Spleen (tissue), 11 donors: ENCODE data around the gene OLFML3. TPM values are rescaled to one million over a fixed set of nuclear protein-coding genes. Genes with fewer than 3 reads are reported as not detected.
A peak's percentile ranks its signal among the peaks of the same experiment; 100 is the strongest.

Experiments
- DNase-seq: peaks from one replicate; pipeline ENCODE4 v3.0.0-alpha.2; 2020
- H3K27ac ChIP-seq, 8 donors: fragments of 200-600 bp; sonication (generic) in 7 of 8; 1 replicate in 4 of 8; 2 replicates in 4 of 8; pipeline versions ENCODE4 v1.5.0 to v1.8.0; 2016 to 2021; ENCODE audit warnings: inconsistent platforms in 4 of 8, mild to moderate bottlenecking in 4 of 8, moderate library complexity in 1 of 8
- H3K27me3 ChIP-seq, 7 donors: fragments of 200-600 bp; sonication (generic) in 6 of 7; replicated peaks in 1 of 7; 1 replicate in 4 of 7; 2 replicates in 3 of 7; pipeline versions ENCODE4 v1.5.0 to v1.8.0; 2016 to 2021; ENCODE audit warnings: inconsistent platforms in 3 of 7, mild to moderate bottlenecking in 1 of 7
- H3K36me3 ChIP-seq, 6 donors: fragments of 200-600 bp; sonication (generic) in 5 of 6; 1 replicate in 4 of 6; 2 replicates in 2 of 6; pipeline versions ENCODE4 v1.5.0 to v1.8.0; 2016 to 2021; ENCODE audit warnings: inconsistent platforms in 2 of 6
- H3K4me1 ChIP-seq, 6 donors: fragments of 200-600 bp; sonication (generic) in 5 of 6; 1 replicate in 3 of 6; 2 replicates in 3 of 6; pipeline versions ENCODE4 v1.5.0 to v1.8.0; 2016 to 2021; ENCODE audit warnings: inconsistent platforms in 3 of 6
- H3K4me3 ChIP-seq, 8 donors: fragments of 200-600 bp; sonication (generic) in 7 of 8; 1 replicate in 4 of 8; 2 replicates in 4 of 8; pipeline versions ENCODE4 v1.5.0 to v1.8.0; 2016 to 2021; ENCODE audit warnings: inconsistent platforms in 4 of 8, mild to moderate bottlenecking in 4 of 8, moderate library complexity in 2 of 8
- H3K9me3 ChIP-seq, 8 donors: fragments of 200-600 bp; sonication (generic) in 7 of 8; 1 replicate in 4 of 8; 2 replicates in 4 of 8; pipeline versions ENCODE4 v1.5.0 to v1.8.0; 2016 to 2021; ENCODE audit warnings: inconsistent platforms in 4 of 8
- CTCF ChIP-seq, 11 experiments: fragments of 200-600 bp in 7 of 11; fragments of 450-650 bp in 4 of 11; sonication (generic) in 4 of 11; IDR thresholded peaks in 8 of 11; conservative IDR thresholded peaks in 3 of 11; 1 replicate in 7 of 11; 2 replicates in 4 of 11; pipeline versions ENCODE4 v1.4.0 to v1.8.0; 2016 to 2021; ENCODE audit warnings: antibody characterized with exemption in 11 of 11, inconsistent platforms in 4 of 11, mild to moderate bottlenecking in 1 of 11
- POLR2A ChIP-seq, 3 donors: fragments of 450-650 bp; IDR thresholded peaks; one replicate each; pipeline ENCODE4 v1.5.1; 2017; ENCODE audit warnings: antibody characterized with exemption in 3 of 3, mild to moderate bottlenecking in 1 of 3
- POLR2AphosphoS5 ChIP-seq, 3 donors: sonication (generic); formaldehyde crosslinking; IDR thresholded peaks; one replicate each; pipeline ENCODE4 v1.5.1; 2017; ENCODE audit warnings: antibody characterized with exemption in 3 of 3
- WGBS, 5 donors: extraction: QIAGEN DNeasy Blood & Tissue Kit in 3 of 5; methylation state at CpG; one replicate each; pipeline versions ENCODE4 v1.1.5 to v1.1.7; 2013 to 2018; 5-methylcytosine and 5-hydroxymethylcytosine counted together
- intact Hi-C: fragments of 100-400 bp; cut with DNase I; formaldehyde crosslinking; loops from one replicate; pipeline ENCODE4 v1.15.0; 2023; ENCODE audit warnings: low total_unique reads
- polyA plus RNA-seq, 3 donors: library from polyadenylated mRNA; stranded (reverse); fragments of 200-250 nt; gene quantifications; one replicate each; pipeline ENCODE4 v1.2.1, GENCODE V29; 2013
- total RNA-seq, 7 donors: library from RNA; depleted of rRNA in 3 of 7; stranded (reverse); fragments of >200 nt in 3 of 7; fragmentation: NEBNext Ultra II Directional in 4 of 7; extraction: Animal tissue kit (Norgen Biotek cat#: 25700) in 4 of 7; gene quantifications; one replicate each; pipeline versions ENCODE4 v1.1.0 to v1.2.1, GENCODE V29; 2016 to 2021
- donor health status: healthy with polysubstance abuse.
- donor health status: DM: no; HTN: no; CAD: no; lungs with moderate emphysema.
- donor health status: DM: no; HTN: no; CAD: no.
- donor health status: Bipolar disorder and iron deficiency.
- donor health status: healthy.
- donor health status: DM: no; HTN: no; CAD: no.
- donor health status: DM: yes; HTN: yes; CAD: no.

OLFML3 gene
- total and polyA plus RNA-seq, 10 donors, result 1.2 to 10.9 (median 5.1) TPM

- no peak for TF ChIP-seq POLR2AphosphoS5 (IDR thresholded peaks at IDR 0.05)
- TF ChIP-seq CTCF (IDR thresholded peaks at IDR 0.05 in 8 of 11, conservative IDR thresholded peaks at IDR 0.05 in 3 of 11), result no peak
- TF ChIP-seq POLR2A (IDR thresholded peaks at IDR 0.05), result no peak
- H3K27ac ChIP-seq, result peak overlapping the region in 4 of 8 donors; percentile 3 to 99 (median 44)
- H3K4me3 ChIP-seq, result no peak overlapping the region
- no peaks in the 10 kb centered on the region for H3K27me3 ChIP-seq
- peaks cover 42 to 100% (median 97%) of the 10 kb centered on the region in 6 donors for H3K4me1 ChIP-seq
- DNase-seq, result no peak
- intact Hi-C loops, result no loop called here
- 54 to 79% (median 72%) methylated on average over 1 of the region's 1 CpG for WGBS, 5 donors
- H3K9me3 ChIP-seq, result peaks cover 0 to 3% (median 0%) of the 10 kb centered on the region in 8 donors
- peaks cover 0 to 8% (median 8%) of the 10 kb centered on the region in 6 donors for H3K36me3 ChIP-seq
These were observed 43.3 kb upstream of the OLFML3 start for GRCh38 chr1:113935970-113936369.

- peaks cover 0 to 20% (median 18%) of the 10 kb centered on the region in 6 donors for H3K36me3 ChIP-seq
- H3K27ac ChIP-seq, result peak overlapping the region in 4 of 8 donors; percentile 11 to 73 (median 54)
- TF ChIP-seq CTCF (IDR thresholded peaks at IDR 0.05 in 8 of 11, conservative IDR thresholded peaks at IDR 0.05 in 3 of 11) (no peak), POLR2AphosphoS5 (IDR thresholded peaks at IDR 0.05) (no peak), POLR2A (IDR thresholded peaks at IDR 0.05) (no peak)
- no peaks in the 10 kb centered on the region for H3K27me3 ChIP-seq
- 54 to 70% (median 65%) methylated on average over 1 of the region's 1 CpG for WGBS, 5 donors
- H3K4me1 ChIP-seq, result peaks cover 32 to 100% (median 91%) of the 10 kb centered on the region in 6 donors
- intact Hi-C loops, result no loop called here
- no peak for DNase-seq
- no peak overlapping the region for H3K4me3 ChIP-seq
- peaks cover 0 to 3% (median 0%) of the 10 kb centered on the region in 8 donors for H3K9me3 ChIP-seq
These were observed 42.1 kb upstream of the OLFML3 start for GRCh38 chr1:113937146-113937545.

GRCh38 chr1:113938192-113938591, 41.1 kb upstream of the OLFML3 start:
- DNase-seq, result no peak
- peak overlapping the region in 3 of 8 donors; percentile 19 to 73 (median 43) for H3K27ac ChIP-seq
- TF ChIP-seq CTCF (IDR thresholded peaks at IDR 0.05 in 8 of 11, conservative IDR thresholded peaks at IDR 0.05 in 3 of 11), result no peak
- TF ChIP-seq POLR2AphosphoS5 (IDR thresholded peaks at IDR 0.05), result no peak
- no peak for TF ChIP-seq POLR2A (IDR thresholded peaks at IDR 0.05)
- H3K4me1 ChIP-seq, result peaks cover 26 to 100% (median 87%) of the 10 kb centered on the region in 6 donors
- H3K27me3 ChIP-seq, result no peaks in the 10 kb centered on the region
- H3K36me3 ChIP-seq, result peaks cover 0 to 28% (median 19%) of the 10 kb centered on the region in 6 donors
- intact Hi-C loops, result no loop called here
- no peak overlapping the region for H3K4me3 ChIP-seq
- H3K9me3 ChIP-seq, result peaks cover 0 to 3% (median 0%) of the 10 kb centered on the region in 8 donors
- WGBS, 5 donors, result 69 to 81% (median 73%) methylated on average over 5 of the region's 5 CpGs

- TF ChIP-seq POLR2AphosphoS5 (IDR thresholded peaks at IDR 0.05) (no peak), CTCF (IDR thresholded peaks at IDR 0.05 in 8 of 11, conservative IDR thresholded peaks at IDR 0.05 in 3 of 11) (no peak), POLR2A (IDR thresholded peaks at IDR 0.05) (no peak)
- Histone ChIP-seq H3K9me3 (no peaks in the 10 kb centered on the region), H3K27me3 (no peaks in the 10 kb centered on the region), H3K4me3 (peak overlapping the region in 1 of 8 donors; percentile 31), H3K27ac (peak overlapping the region in 7 of 8 donors; percentile 48 to 83 (median 55)), H3K4me1 (peaks cover 10 to 99% (median 67%) of the 10 kb centered on the region in 6 donors), H3K36me3 (peaks cover 0 to 46% (median 21%) of the 10 kb centered on the region in 6 donors)
- DNase-seq, result no peak
- 39 to 54% (median 45%) methylated on average over 16 of the region's 16 CpGs for WGBS, 5 donors
- intact Hi-C loops, result no loop called here
These were observed 38.7 kb upstream of the OLFML3 start for GRCh38 chr1:113940365-113941244.
